ENCODE data around the gene ZNF689.

DNA sequence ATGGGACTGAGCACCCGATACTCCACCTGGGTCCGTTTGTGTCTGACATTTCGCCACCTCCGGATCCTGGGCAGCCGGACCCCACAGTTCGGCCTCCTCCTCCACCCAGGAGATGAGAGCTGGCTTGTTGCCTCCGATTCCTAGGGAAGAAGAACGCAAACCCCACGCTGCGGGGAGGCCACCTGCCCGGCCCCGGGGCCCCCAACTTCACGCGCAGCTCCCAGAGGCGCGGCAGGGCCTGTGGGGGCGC, 52.6 kb downstream of the ZNF689 start:
- no peak for TF ChIP-seq POLR2AphosphoS5 (IDR thresholded peaks at IDR 0.05; ENCODE audit: low read depth, low read length)
- no peak for TF ChIP-seq SIN3A (IDR thresholded peaks at IDR 0.05; ENCODE audit: borderline replicate concordance, insufficient read depth, low read length)
- TF ChIP-seq FOXP2 (optimal IDR thresholded peaks at IDR 0.05; ENCODE audit: borderline replicate concordance, extremely low read depth, extremely low read length, insufficient read depth), result no peak
